GM12872 (cell line): ENCODE data around the gene CCDC69.
A peak's percentile ranks its signal among the peaks of the same experiment; 100 is the strongest.

Experiments
- CTCF ChIP-seq: IDR thresholded peaks from 3 replicates; pipeline ENCODE4 v1.5.1; 2011; ENCODE audit warnings: low read depth, mild to moderate bottlenecking, low read length, moderate library complexity; ENCODE audit not compliant: insufficient read depth

The CCDC69 gene

GRCh38 chr5:151178372-151178771, 45.5 kb downstream of the CCDC69 start:
- no peak for TF ChIP-seq CTCF

GRCh38 chr5:151174612-151175101, 49.2 kb downstream of the CCDC69 start:
- no peak for TF ChIP-seq CTCF

GRCh38 chr5:151173711-151174611, 49.9 kb downstream of the CCDC69 start:
- no peak for TF ChIP-seq CTCF

GRCh38 chr5:151171529-151171928, 52.4 kb downstream of the CCDC69 start:
- TF ChIP-seq CTCF, result no peak

GRCh38 chr5:151168602-151169344, 55.1 kb downstream of the CCDC69 start:
- TF ChIP-seq CTCF, result no peak

- no peak for TF ChIP-seq CTCF
These were observed 56.9 kb downstream of the CCDC69 start for GRCh38 chr5:151167022-151167421.

- peak; percentile 88 for TF ChIP-seq CTCF
These were observed 59.1 kb downstream of the CCDC69 start for GRCh38 chr5:151164687-151165392.
